Measurements from ENCODE around the gene ZNF827. TPM values are rescaled to one million over a fixed set of nuclear protein-coding genes. Genes with fewer than 3 reads are reported as not detected.

ZNF827 gene
- total RNA-seq, 2 donors from 2014 or later, result 13.3 to 17.9 TPM

- ATAC-seq (no peak), DNase-seq (no peak)
- intact Hi-C loops (cut with DNase I), result no loop called here
Observed at GRCh38 chr4:145873901-145874300, 64.7 kb downstream of the ZNF827 start.

- ATAC-seq (no peak), DNase-seq (no peak)
- intact Hi-C loops (cut with DNase I), result no loop called here
Observed at GRCh38 chr4:145871209-145871608, 67.4 kb downstream of the ZNF827 start.

GRCh38 chr4:145870155-145871020 lies 68.2 kb downstream of the ZNF827 start:
- peak in 1 of 2 donors; percentile 41 for ATAC-seq
- intact Hi-C loops (cut with DNase I), result no loop called here

GRCh38 chr4:145868637-145869409 lies 69.8 kb downstream of the ZNF827 start:
- DNase-seq (no peak), ATAC-seq (no peak)
- intact Hi-C loops (cut with DNase I), result no loop called here

More at GRCh38 chr4:145870155-145871020, 68.2 kb downstream of the ZNF827 start:
- DNase-seq, result no peak

GRCh38 chr4:145867406-145867805 lies 71.2 kb downstream of the ZNF827 start:
- DNase-seq, result no peak
- intact Hi-C loops (cut with DNase I), result no loop called here

DNA sequence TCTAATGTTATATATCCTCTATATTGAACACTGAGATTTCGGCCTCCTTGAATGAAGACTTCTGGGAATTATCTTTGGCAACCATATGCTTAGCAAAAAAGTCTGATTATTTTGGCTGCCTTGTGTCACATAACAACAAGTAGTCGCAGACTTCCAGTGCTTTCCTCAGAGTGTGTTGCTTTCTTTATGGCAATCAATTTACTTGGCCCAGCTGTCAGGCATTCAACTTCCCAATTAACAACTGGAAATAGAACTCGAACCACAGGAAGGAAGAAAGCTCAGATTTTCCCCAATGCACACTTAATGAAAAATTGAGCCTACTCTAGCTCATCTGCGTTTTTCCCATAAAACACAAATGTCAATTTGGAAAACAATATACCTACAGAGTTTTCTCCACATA lies 71.6 kb downstream of the ZNF827 start:
- intact Hi-C loops (cut with DNase I), result no loop called here
- ATAC-seq (no peak), DNase-seq (no peak)

More at GRCh38 chr4:145867406-145867805, 71.2 kb downstream of the ZNF827 start:
- ATAC-seq, result no peak

GRCh38 chr4:145865274-145865941 lies 73.2 kb downstream of the ZNF827 start:
- ATAC-seq, result no peak
- intact Hi-C loops (cut with DNase I), result no loop called here

GRCh38 chr4:145863191-145863590 lies 75.4 kb downstream of the ZNF827 start:
- ATAC-seq (no peak), DNase-seq (no peak)
- intact Hi-C loops (cut with DNase I), result no loop called here

More at GRCh38 chr4:145865274-145865941, 73.2 kb downstream of the ZNF827 start:
- DNase-seq, result no peak

DNA sequence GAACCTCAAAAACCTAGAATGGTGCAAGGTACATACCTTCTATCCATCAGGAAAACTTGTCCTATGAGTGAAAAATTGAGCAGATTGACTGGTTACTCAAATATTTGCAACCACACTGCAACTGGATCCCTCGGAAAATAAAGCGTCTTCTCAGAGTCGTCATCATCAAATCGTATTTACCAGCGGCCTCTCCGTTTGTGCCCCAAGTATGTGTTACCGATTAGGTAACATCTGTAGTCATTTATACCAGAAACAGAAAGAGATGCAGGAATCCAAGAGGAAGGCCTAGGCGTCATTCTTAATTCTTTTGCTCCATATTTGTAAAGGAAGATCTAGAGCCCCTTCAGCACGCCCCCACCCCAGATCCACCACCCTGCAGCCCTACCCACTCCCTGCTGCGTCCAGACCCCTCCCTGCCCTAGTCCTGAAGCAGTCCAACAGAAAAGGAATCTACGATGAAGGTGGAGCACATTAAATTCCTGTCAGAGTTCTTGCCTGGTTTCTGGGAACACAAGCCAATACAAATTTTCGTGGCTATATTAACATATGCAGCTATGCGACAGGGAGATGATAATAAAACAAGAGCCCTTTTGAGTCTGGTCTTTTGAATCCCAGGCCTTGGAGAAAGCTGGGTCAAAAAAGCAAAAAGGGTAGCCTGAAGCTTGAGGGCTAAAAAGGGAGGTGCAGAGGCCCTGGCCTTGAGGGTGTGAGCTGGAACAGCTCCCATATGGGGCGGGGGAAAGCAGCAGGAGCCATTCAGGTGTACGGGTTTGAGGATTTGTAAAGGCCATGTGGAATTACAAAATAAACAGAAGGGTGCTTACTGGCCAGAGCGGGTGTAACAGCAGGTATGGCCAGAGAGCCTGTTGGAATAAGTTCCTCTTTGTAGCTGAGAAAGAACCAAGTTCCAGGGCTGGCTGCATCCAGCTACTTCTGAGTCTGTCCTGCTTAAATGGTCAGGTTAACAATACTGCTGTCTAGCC lies 77.0 kb downstream of the ZNF827 start:
- intact Hi-C loops (cut with DNase I), result no loop called here
- no peak for DNase-seq
- no peak for ATAC-seq

DNA sequence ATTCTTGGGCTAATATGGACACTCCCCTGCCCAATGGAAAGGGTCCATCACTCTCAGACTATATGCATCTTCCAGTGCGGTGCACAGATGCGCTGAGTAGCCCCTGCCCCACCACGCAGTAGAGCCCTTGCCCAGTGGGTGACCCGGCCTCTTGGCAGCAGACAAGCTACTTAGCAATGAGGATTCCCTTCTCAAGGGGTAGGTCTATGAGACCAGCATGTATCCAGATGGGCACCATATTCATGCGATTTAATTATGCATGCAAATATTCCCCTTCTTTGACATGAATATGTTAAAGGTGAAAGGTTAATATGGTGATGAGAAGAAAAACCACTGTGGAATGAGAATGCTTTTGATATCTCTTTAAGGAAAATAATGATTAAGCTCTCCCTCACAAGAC lies 77.7 kb downstream of the ZNF827 start:
- intact Hi-C loops (cut with DNase I), result no loop called here
- DNase-seq (no peak), ATAC-seq (no peak)

GRCh38 chr4:145860446-145860845 lies 78.2 kb downstream of the ZNF827 start:
- ATAC-seq (no peak), DNase-seq (no peak)
- intact Hi-C loops (cut with DNase I), result no loop called here

DNA sequence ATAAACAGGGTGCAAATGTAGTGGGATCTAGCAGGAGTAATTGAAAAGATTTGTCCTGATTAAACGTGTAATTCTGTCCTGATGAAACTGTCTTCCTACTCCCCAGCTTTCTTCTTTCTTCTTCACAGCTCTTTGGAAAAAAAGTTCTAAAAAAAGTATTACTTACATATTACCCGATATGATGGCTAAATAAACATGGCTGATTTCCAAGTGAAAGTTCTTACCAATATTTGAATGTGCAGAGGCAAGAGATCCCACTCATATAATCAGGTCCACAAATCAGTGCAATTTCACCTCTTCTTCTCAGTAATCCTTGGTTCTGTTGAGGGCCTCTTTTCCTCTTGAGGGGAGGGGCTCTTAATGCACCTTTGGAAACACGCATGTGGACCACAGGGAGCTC lies 78.7 kb downstream of the ZNF827 start:
- DNase-seq (no peak), ATAC-seq (no peak)
- intact Hi-C loops (cut with DNase I), result no loop called here

DNA sequence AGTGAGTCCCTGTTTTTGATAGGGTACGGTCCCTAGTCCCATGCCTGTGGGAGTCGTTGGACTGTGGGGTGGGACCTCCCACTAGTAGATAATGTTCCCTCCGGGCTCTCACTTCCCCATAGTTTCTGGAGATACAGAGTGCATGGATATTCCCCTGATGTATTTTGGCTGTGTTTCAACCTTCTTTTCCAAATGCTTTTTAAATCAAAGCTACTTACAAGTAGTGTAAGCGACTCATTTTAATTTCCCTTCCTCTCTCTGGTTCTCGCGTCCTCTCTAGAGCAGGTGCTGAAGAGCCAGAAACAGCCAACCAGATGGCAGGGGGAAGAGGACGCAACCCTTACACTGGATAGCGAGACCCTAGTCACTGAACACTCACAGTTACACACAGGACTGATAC lies 79.2 kb downstream of the ZNF827 start:
- DNase-seq, result no peak
- intact Hi-C loops (cut with DNase I), result no loop called here
- no peak for ATAC-seq

DNA sequence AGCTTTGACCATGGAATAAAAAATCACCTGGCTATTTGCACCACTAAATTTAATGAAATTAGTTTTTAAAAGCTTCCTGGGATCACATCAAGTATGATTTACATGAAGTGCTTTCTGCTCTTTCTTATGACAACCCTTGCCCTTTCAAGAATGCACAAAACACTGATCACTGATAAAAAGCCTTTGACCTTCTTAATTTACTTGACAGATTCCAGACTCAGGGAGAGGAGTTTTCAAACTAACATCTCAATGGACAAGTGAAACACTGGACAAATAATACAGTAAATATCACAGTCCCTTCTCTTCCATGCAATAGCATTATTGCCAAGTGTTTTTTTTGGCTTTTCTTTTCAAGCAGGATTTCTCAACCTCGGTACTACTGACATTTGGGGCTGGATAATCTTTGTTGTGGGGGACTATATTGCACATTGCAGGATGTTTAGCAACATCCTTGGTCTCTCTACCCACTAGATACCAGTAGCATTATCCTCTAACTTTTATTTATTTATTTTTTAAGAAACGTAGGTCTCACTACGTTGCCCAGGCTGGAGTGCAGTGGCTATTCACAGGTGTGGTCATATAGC lies 86.3 kb downstream of the ZNF827 start:
- peak; percentile 42 to 67 for ATAC-seq
- intact Hi-C loops (cut with DNase I), result no loop called here

GRCh38 chr4:145851511-145852201 lies 87.0 kb downstream of the ZNF827 start:
- ATAC-seq (peak in 1 of 2 donors; percentile 47), DNase-seq (no peak)
- intact Hi-C loops (cut with DNase I), result no loop called here

More for the DNA sequence above, 86.3 kb downstream of the ZNF827 start:
- no peak for DNase-seq

GRCh38 chr4:145847764-145848163 lies 90.9 kb downstream of the ZNF827 start:
- ATAC-seq (no peak), DNase-seq (no peak)
- intact Hi-C loops (cut with DNase I), result no loop called here

GRCh38 chr4:145845118-145845517 lies 93.5 kb downstream of the ZNF827 start:
- intact Hi-C loops (cut with DNase I), result no loop called here
- DNase-seq (no peak), ATAC-seq (no peak)

- DNase-seq (no peak), ATAC-seq (no peak)
- intact Hi-C loops (cut with DNase I), result no loop called here
Observed at GRCh38 chr4:145843639-145844038, 95.0 kb downstream of the ZNF827 start.
